ENCODE measurements around the gene SARDH.
A peak's percentile ranks its signal among the peaks of the same experiment; 100 is the strongest.
"Not testable (repeated sequence)": the region's sequence is repeated elsewhere in the genome, so short reads cannot be mapped to it uniquely, and the experiment has no call there.

The SARDH gene

DNA sequence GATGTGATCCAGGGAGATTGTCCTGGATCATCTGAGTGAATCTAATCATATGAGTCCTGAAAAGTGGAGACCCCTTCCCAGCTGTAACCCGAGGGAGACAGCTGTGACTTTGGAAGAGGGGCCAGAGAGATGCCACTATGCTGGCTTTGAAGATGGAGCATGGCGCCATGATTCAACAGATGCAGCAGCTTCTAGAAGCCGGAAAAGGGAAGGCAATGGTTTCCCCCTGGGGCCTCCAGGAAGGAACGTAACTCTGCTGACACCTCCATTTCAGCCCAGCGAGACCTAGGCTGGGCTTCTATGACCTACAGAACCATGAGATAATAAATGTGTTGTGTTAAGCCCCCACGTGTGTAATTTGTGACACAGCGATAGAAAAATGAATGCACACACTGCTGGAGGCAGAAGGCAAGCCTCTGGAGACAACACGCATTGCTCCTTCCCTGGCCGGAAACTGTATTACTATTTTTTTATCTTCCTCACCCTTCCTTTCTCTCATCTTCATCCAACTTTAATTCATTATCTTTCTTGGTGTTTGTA, 16.6 kb upstream of the SARDH start:
- DNase-seq = no peak

GRCh38 chr9:133754187-133754586, 16.0 kb upstream of the SARDH start:
- DNase-seq = no peak

GRCh38 chr9:133752739-133753446, 14.7 kb upstream of the SARDH start:
- no peak for DNase-seq

- no peak for DNase-seq
Measured at GRCh38 chr9:133750982-133751649, 13.0 kb upstream of the SARDH start.

DNA sequence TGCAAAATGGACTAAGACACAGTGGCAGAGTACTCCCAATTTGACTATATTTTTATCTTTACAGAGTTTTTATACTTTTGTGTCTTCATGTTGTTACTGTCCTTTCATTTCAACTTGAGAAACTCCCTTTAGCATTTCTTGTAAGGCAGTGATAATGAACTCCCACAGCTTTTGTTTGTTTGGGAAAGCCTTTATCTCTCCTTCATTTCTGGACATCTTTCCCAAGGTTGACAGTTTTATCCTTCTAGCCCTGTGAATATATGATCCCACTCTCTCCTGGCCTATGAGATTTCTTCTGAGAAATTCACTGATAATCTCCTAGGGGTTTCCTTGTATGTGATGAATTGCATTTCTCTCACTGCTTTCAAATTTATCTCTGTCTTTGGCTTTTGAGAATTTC, 9.2 kb upstream of the SARDH start:
- no peak for DNase-seq

GRCh38 chr9:133744528-133744927, 6.4 kb upstream of the SARDH start:
- DNase-seq = not testable (repeated sequence)

GRCh38 chr9:133742849-133743444, 4.8 kb upstream of the SARDH start:
- peak; percentile 58 for DNase-seq

GRCh38 chr9:133742251-133742650, 4.1 kb upstream of the SARDH start:
- no peak for DNase-seq

GRCh38 chr9:133741716-133742115, 3.6 kb upstream of the SARDH start:
- DNase-seq = no peak

GRCh38 chr9:133740911-133741310, 2.8 kb upstream of the SARDH start:
- no peak for DNase-seq

GRCh38 chr9:133739408-133740280, 1.5 kb upstream of the SARDH start:
- DNase-seq = no peak

DNA sequence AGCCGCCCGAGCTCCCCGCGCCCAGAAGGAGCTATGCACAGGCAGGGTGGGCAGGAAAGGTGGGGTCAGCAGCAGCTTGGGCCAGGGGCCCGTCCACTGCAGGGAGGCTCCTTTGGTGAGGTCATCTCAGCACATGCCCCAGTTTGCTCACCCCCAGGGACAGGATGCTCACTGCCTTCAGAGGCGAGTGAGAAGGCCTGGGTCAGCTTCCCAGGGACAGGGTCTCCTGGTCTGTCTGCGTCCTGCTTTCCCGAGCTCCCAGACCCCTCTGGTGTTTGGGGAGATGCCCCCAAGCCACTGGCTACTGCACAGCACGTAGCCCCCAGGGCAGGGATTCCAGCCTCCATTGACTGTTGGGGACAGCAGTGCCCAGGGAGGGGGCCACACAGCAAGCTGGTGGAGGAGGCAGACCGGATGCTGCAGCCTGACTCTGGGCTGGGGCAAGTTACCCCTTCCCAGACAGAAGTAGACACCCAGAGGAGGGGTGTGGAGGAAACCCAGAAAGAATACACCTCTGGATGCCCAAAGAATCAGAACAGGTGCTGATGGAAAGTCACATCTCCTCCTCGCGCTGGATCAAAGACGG, 581 bp upstream of the SARDH start:
- no peak for DNase-seq

GRCh38 chr9:133737071-133737773, 930 bp downstream of the SARDH start:
- peak; percentile 60 for DNase-seq

DNA sequence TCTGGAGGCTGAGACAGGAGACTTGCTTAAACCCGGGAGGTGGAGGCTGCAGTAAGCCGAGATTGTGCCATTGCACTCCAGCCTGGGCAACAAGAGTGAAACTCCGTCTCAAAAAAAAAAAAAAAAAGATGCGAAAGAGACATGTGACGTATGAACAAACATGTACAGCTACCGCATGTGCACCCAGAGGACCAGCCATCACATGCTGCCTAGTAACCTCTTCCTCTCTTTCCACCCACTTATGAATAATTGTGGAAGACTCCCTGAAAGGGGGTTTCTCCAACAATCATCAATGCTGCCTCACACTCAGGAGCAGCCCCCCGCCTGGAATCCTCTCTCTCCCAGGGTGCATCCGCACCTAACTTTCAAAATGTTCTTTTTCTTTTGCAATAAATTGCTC, 2.2 kb downstream of the SARDH start:
- no peak for DNase-seq

- no peak for DNase-seq
Measured at GRCh38 chr9:133735415-133735775, 2.8 kb downstream of the SARDH start.

- no peak for DNase-seq
Measured at GRCh38 chr9:133734590-133735414, 3.4 kb downstream of the SARDH start.

DNA sequence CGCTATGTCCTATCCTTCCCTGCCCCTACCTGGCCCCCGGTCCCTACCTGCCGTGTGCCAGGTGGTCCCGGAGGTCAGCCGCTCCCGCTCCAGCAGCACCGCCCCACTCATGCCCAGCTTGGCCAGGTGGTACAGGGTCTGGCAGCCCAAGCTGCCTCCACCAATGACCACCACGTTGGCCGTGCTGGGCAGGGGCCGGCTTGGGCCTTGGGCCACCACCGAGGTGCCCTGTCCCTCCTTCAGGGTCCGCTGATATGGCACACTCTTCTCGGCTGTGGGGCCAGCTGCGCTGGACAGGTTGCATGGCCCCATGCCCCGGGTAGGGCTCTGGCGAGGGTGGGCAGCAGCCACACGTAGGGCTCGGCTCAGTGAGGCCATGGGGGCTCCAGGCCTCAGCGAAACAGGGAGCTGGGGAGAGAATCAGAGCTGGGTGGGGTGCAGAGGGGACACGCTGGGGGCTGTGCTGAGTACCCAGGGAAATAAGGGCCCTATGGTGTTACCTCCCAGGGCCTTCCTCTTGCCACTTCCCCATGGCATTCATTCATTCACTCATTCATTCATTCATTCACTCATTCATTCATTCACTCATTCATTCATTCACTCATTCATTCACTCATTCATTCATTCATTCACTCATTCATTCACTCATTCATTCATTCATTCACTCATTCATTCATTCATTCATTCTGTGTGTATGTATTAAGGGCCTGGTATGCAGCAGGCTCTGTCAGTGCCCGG, 4.2 kb downstream of the SARDH start:
- no peak for DNase-seq

DNA sequence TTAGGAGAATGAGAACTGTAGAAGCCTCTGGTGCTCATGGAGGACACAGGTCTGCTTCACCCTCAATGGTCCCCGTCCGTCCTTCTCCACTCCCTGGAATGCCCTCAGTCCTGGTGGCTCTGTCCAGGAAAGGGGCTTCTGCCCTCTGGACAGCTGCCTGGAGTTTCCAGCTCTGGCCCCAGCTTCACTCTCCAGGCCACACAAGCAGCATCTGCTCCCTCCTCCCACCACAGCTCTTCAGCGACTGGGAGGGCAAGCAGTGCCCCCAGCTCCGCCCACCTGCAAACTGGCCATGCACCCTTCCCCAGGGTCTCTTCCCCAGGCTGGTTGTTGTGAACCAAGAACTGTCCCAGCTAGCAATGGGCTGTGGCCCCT, 4.7 kb downstream of the SARDH start:
- no peak for DNase-seq

- no peak for DNase-seq
Measured at GRCh38 chr9:133732639-133733408, 5.3 kb downstream of the SARDH start.
